Smooth muscle cell (in vitro differentiated cells): Measurements from ENCODE around the gene HEMK1. TPM values are rescaled to one million over a fixed set of nuclear protein-coding genes. Genes with fewer than 3 reads are reported as not detected.

Experiments
- DNase-seq: peaks from one replicate; lab custom pipeline; 2025; ENCODE audit not compliant: unreplicated experiment; lab: John Stamatoyannopoulos, UW
- H2AFZ ChIP-seq: fragments of 200-600 bp; sonication (generic); 2 replicates; pipeline ENCODE4 v1.6.0; 2016; ENCODE audit warnings: antibody characterized with exemption, low read depth, mild to moderate bottlenecking
- H3F3A ChIP-seq: fragments of 200-600 bp; sonication (generic); 2 replicates; pipeline ENCODE4 v1.6.0; 2017; ENCODE audit warnings: antibody characterized with exemption, low read depth
- H3K27ac ChIP-seq: fragments of 200-600 bp; sonication (generic); 2 replicates; pipeline ENCODE4 v1.5.1; 2016; ENCODE audit warnings: low read depth, mild to moderate bottlenecking
- H3K27me3 ChIP-seq: fragments of 200-600 bp; sonication (generic); 2 replicates; pipeline ENCODE4 v1.6.1; 2016; ENCODE audit warnings: low read depth, mild to moderate bottlenecking
- H3K36me3 ChIP-seq: fragments of 200-600 bp; sonication (generic); 2 replicates; pipeline ENCODE4 v1.5.1; 2016; ENCODE audit warnings: low read depth
- H3K4me1 ChIP-seq: fragments of 200-600 bp; sonication (generic); 2 replicates; pipeline ENCODE4 v1.5.1; 2016; ENCODE audit warnings: low read depth
- H3K4me2 ChIP-seq: fragments of 200-600 bp; sonication (generic); 2 replicates; pipeline ENCODE4 v1.6.0; 2016; ENCODE audit warnings: mild to moderate bottlenecking
- H3K4me3 ChIP-seq: fragments of 200-600 bp; sonication (generic); 2 replicates; pipeline ENCODE4 v1.5.1; 2016; ENCODE audit warnings: mild to moderate bottlenecking
- H3K79me2 ChIP-seq: fragments of 200-600 bp; sonication (generic); 2 replicates; pipeline ENCODE4 v1.6.0; 2016; ENCODE audit warnings: low read depth, mild to moderate bottlenecking
- H3K9ac ChIP-seq: fragments of 200-600 bp; sonication (generic); 2 replicates; pipeline ENCODE4 v1.6.0; 2016; ENCODE audit warnings: low read depth
- H3K9me3 ChIP-seq: fragments of 200-600 bp; sonication (generic); replicated peaks from 2 replicates; pipeline ENCODE4 v1.5.1; 2016; ENCODE audit warnings: low read depth
- H4K20me1 ChIP-seq: fragments of 200-600 bp; sonication (generic); 2 replicates; pipeline ENCODE4 v1.6.0; 2016; ENCODE audit warnings: low read depth
- CTCF ChIP-seq: fragments of 200-600 bp; sonication (generic); IDR thresholded peaks from 2 replicates; pipeline ENCODE4 v1.5.1; 2017; ENCODE audit warnings: borderline replicate concordance, mild to moderate bottlenecking, antibody characterized with exemption; ENCODE audit not compliant: insufficient read depth, poor library complexity, severe bottlenecking
- WGBS: methylation state at CpG from one replicate; pipeline ENCODE4 v1.1.7; 2016; ENCODE audit warnings: low lambda C conversion rate; 5-methylcytosine and 5-hydroxymethylcytosine counted together
- polyA plus RNA-seq: library from polyadenylated mRNA; unstranded; fragments of >200 nt; fragmentation: Nextera tagmentation; extraction: Ambion mirVana; gene quantifications from 2 replicates; pipeline ENCODE4 v1.2.1, GENCODE V29; 2016
- total RNA-seq: library from RNA; depleted of rRNA; stranded (reverse); fragments of >200 nt; gene quantifications from 2 replicates; pipeline ENCODE4 v1.2.3, GENCODE V29; 2014

HEMK1 gene
- total and polyA plus RNA-seq, 2 experiments from 2014 or later, result 15.3 to 28.3 TPM

DNA sequence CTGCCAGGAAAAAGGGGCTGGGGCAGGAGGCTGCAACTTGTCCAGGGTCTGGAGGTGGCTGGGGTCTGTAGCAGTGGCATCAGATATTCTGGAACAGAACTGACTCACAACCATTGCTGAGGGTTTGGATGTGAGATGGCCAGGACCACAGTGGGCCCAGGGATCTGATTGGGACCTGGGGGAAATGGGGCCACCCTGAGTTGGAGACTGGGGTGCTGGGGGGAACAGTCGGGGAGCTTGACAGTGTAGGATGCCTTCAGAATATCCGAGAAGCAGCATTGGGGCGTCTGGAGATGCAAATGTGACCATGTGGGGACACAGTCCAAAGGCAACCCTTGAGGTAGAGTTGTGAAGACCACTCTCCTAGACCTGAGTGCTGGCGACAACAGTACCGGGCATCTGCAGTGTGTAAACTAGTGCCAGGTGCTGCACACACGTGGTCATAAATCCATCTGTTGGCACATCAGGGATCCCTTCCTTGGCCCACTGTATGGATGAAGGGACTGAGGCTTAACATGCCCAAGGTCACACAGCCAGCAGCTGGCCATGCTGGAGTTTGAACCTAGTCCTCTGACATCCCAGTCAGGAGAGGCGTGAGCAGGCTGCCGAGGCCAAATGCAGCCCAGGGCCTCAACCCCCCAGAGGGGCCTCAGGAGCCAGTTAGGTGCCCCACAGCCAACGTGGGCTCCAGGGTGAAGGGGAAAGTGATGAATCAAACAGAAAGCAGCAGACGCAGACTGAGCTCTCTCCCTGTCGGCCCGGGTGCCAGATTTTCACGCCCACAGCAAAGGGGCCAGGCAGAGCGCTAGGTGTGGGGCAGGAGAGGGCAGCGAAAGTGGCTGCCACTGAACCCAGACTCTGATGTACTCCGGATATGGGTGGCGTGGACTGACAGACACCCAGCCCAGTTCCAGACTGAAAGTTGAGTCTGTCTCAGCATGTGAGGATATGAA lies 18.8 kb downstream of the HEMK1 start:
- Histone ChIP-seq H4K20me1 (no peaks in the 10 kb centered on the region), H3K4me3 (no peak overlapping the region), H2AFZ (no peak overlapping the region), H3K79me2 (no peaks in the 10 kb centered on the region), H3K9ac (no peak overlapping the region), H3K4me2 (no peak overlapping the region), H3K27me3 (no peaks in the 10 kb centered on the region), H3K36me3 (no peaks in the 10 kb centered on the region), H3K27ac (no peak overlapping the region), H3K9me3 (no peaks in the 10 kb centered on the region), H3F3A (no peaks in the 10 kb centered on the region), H3K4me1 (no peaks in the 10 kb centered on the region)
- 74% methylated on average over 17 of the region's 17 CpGs for WGBS
- DNase-seq, result no peak
- no peak for TF ChIP-seq CTCF

GRCh38 chr3:50588759-50589433 lies 19.6 kb downstream of the HEMK1 start:
- Histone ChIP-seq H3K27me3 (no peaks in the 10 kb centered on the region), H3K4me3 (no peak overlapping the region), H3K27ac (no peak overlapping the region), H3K9ac (no peak overlapping the region), H2AFZ (no peak overlapping the region), H3K36me3 (no peaks in the 10 kb centered on the region), H3K79me2 (no peaks in the 10 kb centered on the region), H3F3A (no peaks in the 10 kb centered on the region), H4K20me1 (no peaks in the 10 kb centered on the region), H3K4me2 (no peak overlapping the region), H3K9me3 (no peaks in the 10 kb centered on the region), H3K4me1 (no peaks in the 10 kb centered on the region)
- DNase-seq, result no peak
- TF ChIP-seq CTCF, result no peak
- WGBS, result 93% methylated on average over 4 of the region's 4 CpGs

GRCh38 chr3:50591196-50591741 lies 21.9 kb downstream of the HEMK1 start:
- TF ChIP-seq CTCF, result no peak
- Histone ChIP-seq H3K4me3 (no peak overlapping the region), H3F3A (no peaks in the 10 kb centered on the region), H4K20me1 (no peaks in the 10 kb centered on the region), H3K79me2 (no peaks in the 10 kb centered on the region), H3K36me3 (no peaks in the 10 kb centered on the region), H3K27ac (no peak overlapping the region), H3K4me2 (no peak overlapping the region), H3K27me3 (no peaks in the 10 kb centered on the region), H2AFZ (no peak overlapping the region), H3K4me1 (no peaks in the 10 kb centered on the region), H3K9me3 (no peaks in the 10 kb centered on the region), H3K9ac (no peak overlapping the region)
- DNase-seq, result no peak
- WGBS, result 77% methylated on average over 9 of the region's 9 CpGs
